Testis (tissue), 2 donors: Measurements from ENCODE around the gene TNPO2.

Experiments used
- CTCF ChIP-seq, 3 experiments: fragments of 450-650 bp in 2 of 3; fragments of 200-600 bp in 1 of 3; sonication (generic) in 1 of 3; IDR thresholded peaks; one replicate each; pipeline ENCODE4 v1.5.1; 2016 to 2019; ENCODE audit warnings: antibody characterized with exemption in 3 of 3, mild to moderate bottlenecking in 2 of 3, moderate library complexity in 1 of 3
- POLR2A ChIP-seq: fragments of 450-650 bp; IDR thresholded peaks from one replicate; pipeline ENCODE4 v1.6.1; 2017; ENCODE audit warnings: antibody characterized with exemption, mild to moderate bottlenecking, moderate library complexity

- TF ChIP-seq CTCF (IDR thresholded peaks at IDR 0.05) (no peak), POLR2A (no peak)
Measured at GRCh38 chr19:12703046-12703445, 20.7 kb downstream of the TNPO2 start.
